Body of pancreas (tissue), 4 donors: ENCODE measurements around the gene ZDHHC18. TPM values are rescaled to one million over a fixed set of nuclear protein-coding genes. Genes with fewer than 3 reads are reported as not detected.

ENCODE experiments used
- ATAC-seq: fragments of 150-250 bp; one replicate; pipeline ENCODE4 v1.9.1; 2016
- DNase-seq, 4 donors: peaks; one replicate each; pipeline ENCODE4 v3.0.0-alpha.2; 2019
- H3K27ac ChIP-seq, 4 donors: fragments of 200-600 bp; sonication (generic); 1 replicate in 3 of 4; 2 replicates in 1 of 4; pipeline versions ENCODE4 v1.5.1 to v1.6.1; 2016 to 2019; ENCODE audit warnings: mild to moderate bottlenecking in 1 of 4, mixed read lengths in 1 of 4, moderate library complexity in 1 of 4
- H3K27me3 ChIP-seq, 2 donors: fragments of 200-600 bp; sonication (generic); one replicate each; pipeline ENCODE4 v1.6.0; 2016; ENCODE audit warnings: mild to moderate bottlenecking in 1 of 2
- H3K36me3 ChIP-seq, 2 donors: fragments of 200-600 bp; sonication (generic); replicated peaks in 1 of 2; 2 replicates each; pipeline ENCODE4 v1.5.1; 2016; ENCODE audit warnings: low read depth in 2 of 2; ENCODE audit not compliant: insufficient read depth in 1 of 2
- H3K4me1 ChIP-seq: fragments of 200-600 bp; sonication (generic); one replicate; pipeline ENCODE4 v1.6.0; 2016
- H3K4me3 ChIP-seq, 2 donors: fragments of 200-600 bp; sonication (generic); 1 replicate in 1 of 2; 2 replicates in 1 of 2; pipeline ENCODE4 v1.5.1; 2016 to 2019
- H3K9me3 ChIP-seq, 3 donors: fragments of 200-600 bp; sonication (generic); 1 replicate in 2 of 3; 2 replicates in 1 of 3; pipeline ENCODE4 v1.5.1; 2016
- CTCF ChIP-seq, 7 experiments: fragments of 450-650 bp in 4 of 7; fragments of 200-600 bp in 3 of 7; sonication (generic) in 3 of 7; IDR thresholded peaks; one replicate each; pipeline ENCODE4 v1.5.1; 2016 to 2019; ENCODE audit warnings: antibody characterized with exemption in 7 of 7
- POLR2A ChIP-seq, 3 donors: fragments of 450-650 bp; IDR thresholded peaks; one replicate each; pipeline ENCODE4 v1.6.1; 2016; ENCODE audit warnings: antibody characterized with exemption in 3 of 3, mild to moderate bottlenecking in 2 of 3
- WGBS, 2 donors: methylation state at CpG; one replicate each; pipeline ENCODE4 v1.1.5; 2017; 5-methylcytosine and 5-hydroxymethylcytosine counted together
- intact Hi-C: fragments of 100-400 bp; cut with DNase I; formaldehyde crosslinking; loops from one replicate; pipeline ENCODE4 v1.15.1; 2023
- small RNA-seq: library from RNA; depleted of rRNA; stranded (forward); fragments of <200 nt; gene quantifications from one replicate; pipeline ENCODE3, GENCODE V24; 2016
- total RNA-seq, 2 donors: library from RNA; depleted of rRNA; stranded (reverse); fragments of >200 nt; gene quantifications; one replicate each; pipeline ENCODE4 v1.1.0, GENCODE V29; 2016

The ZDHHC18 gene
- total RNA-seq, 2 donors from 2014 or later: 4.6 to 5.7 TPM

- Histone ChIP-seq H3K9me3 (no peaks in the 10 kb centered on the region), H3K27me3 (no peaks in the 10 kb centered on the region), H3K4me3 (peak overlapping the region; percentile 78 to 98), H3K27ac (peak overlapping the region; percentile 70 to 86 (median 80)), H3K4me1 (peaks cover 25% of the 10 kb centered on the region), H3K36me3 (peaks cover 0 to 2% of the 10 kb centered on the region in 2 donors)
- DNase-seq (no peak), ATAC-seq (no peak)
- intact Hi-C loops: no loop called here
- TF ChIP-seq POLR2A (IDR thresholded peaks at IDR 0.05): no peak
- no peak for TF ChIP-seq CTCF (IDR thresholded peaks at IDR 0.05)
- WGBS, 2 donors: 47 to 54% methylated on average over 13 to 14 of the region's 18 CpGs
These were observed 74.5 kb downstream of the ZDHHC18 start for GRCh38 chr1:26900815-26901511.

Small RNA genes within 50 kb of the gene (small RNA-seq; reads per million reads assigned to genes)
- gene RN7SL165P: not detected

Other genes with a start within 250 kb of the ZDHHC18 start
- gene ARID1A, start 130.7 kb upstream of the ZDHHC18 start, total RNA-seq: 10 to 100 TPM; 23.7 to 25.9 TPM
- 10 to 100 TPM; 10.9 to 14.2 TPM for gene PIGV, start 38.7 kb upstream of the ZDHHC18 start, total RNA-seq
- gene SFN, start 36.5 kb downstream of the ZDHHC18 start, total RNA-seq: 1 to 10 TPM in 1 of 2 donors, under 1 TPM in 1; 0.66 to 1.6 TPM
- gene GPN2, start 63.6 kb downstream of the ZDHHC18 start, total RNA-seq: 10 to 100 TPM in 1 of 2 donors, 1 to 10 TPM in 1; 8.8 to 21.4 TPM
- 10 to 100 TPM in 1 of 2 donors, 1 to 10 TPM in 1; 4.9 to 19.4 TPM for gene GPATCH3, start 73.8 kb downstream of the ZDHHC18 start, total RNA-seq
- 10 to 100 TPM; 19.8 to 34.8 TPM for gene NR0B2, start 87.3 kb downstream of the ZDHHC18 start, total RNA-seq
- 10 to 100 TPM; 31.3 to 33.2 TPM for gene NUDC, start 95.1 kb downstream of the ZDHHC18 start, total RNA-seq
- 10 to 100 TPM; 13.8 to 18.7 TPM for gene KDF1, start 133.8 kb downstream of the ZDHHC18 start, total RNA-seq
- 10 to 100 TPM; 17.1 to 32.6 TPM for gene TRNP1, start 167.0 kb downstream of the ZDHHC18 start, total RNA-seq
- 1 to 10 TPM; 2.6 to 3.9 TPM for gene TENT5B, start 186.2 kb downstream of the ZDHHC18 start, total RNA-seq